DLD1 (cell line): ENCODE results near the gene ANK3.

Experiments
- in situ Hi-C: cut with HindIII; loops from 2 replicates; pipeline ENCODE4 v1.10.0; 2017; ENCODE audit warnings: low sequenced_read_pairs

Gene ANK3

GRCh38 chr10:60114765-60115586 lies 274.7 kb downstream of the ANK3 start:
- in situ Hi-C loops: loop anchor here (25.0 kb wide), 1 partner anchor 322 kb away; no protein-coding TSS in a partner anchor

DNA sequence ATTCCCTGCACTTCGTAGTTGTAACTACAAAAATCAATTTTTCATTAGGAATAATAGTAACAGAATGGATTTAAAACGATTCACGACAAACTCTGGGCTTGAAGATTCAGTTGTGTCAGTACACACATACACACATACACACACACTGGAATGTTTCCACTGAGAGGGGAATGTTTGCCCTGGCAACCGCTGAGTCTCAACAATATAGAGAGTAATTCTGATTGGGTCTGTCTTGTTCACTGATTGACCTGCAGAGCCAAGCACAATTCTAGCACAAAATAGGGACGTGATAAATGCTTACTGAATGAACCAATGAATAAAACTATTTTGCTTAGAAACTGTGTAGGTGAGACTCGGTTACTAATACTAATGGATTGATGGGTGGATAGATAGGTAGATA lies 278.9 kb downstream of the ANK3 start:
- in situ Hi-C loops: loop anchor here (25.0 kb wide), 1 partner anchor 327 kb away; no protein-coding TSS in a partner anchor

- in situ Hi-C loops: loop anchor here (25.0 kb wide), 1 partner anchor 330 kb away; no protein-coding TSS in a partner anchor
These were observed 282.2 kb downstream of the ANK3 start for GRCh38 chr10:60107308-60107976.

- in situ Hi-C loops: loop anchor here (25.0 kb wide), 1 partner anchor 332 kb away; no protein-coding TSS in a partner anchor
These were observed 284.4 kb downstream of the ANK3 start for GRCh38 chr10:60105295-60105695.

DNA sequence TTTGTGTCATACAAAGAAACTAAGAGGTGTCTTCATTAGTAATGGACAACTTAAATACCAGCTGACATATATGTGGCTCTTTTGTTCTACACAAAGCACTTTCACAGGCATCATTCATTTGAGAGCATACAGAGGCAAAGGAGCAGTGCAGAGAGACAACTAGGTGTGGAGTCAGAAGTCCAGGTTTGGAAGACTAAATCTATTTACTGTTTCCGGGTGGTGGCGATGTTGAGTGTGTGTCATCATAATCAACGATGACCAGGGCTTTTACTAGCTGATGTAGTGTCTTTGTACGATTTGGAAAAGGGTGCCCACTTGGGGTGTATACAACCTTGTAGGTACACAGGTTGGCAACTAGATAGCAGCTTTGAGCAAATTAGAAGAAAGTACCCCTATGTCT lies 287.9 kb downstream of the ANK3 start:
- in situ Hi-C loops: loop anchor here (25.0 kb wide), 1 partner anchor 335 kb away; no protein-coding TSS in a partner anchor

- in situ Hi-C loops: loop anchor here (25.0 kb wide), 1 partner anchor 337 kb away; no protein-coding TSS in a partner anchor
These were observed 289.5 kb downstream of the ANK3 start for GRCh38 chr10:60099998-60100747.

GRCh38 chr10:60098677-60099601 lies 290.7 kb downstream of the ANK3 start:
- in situ Hi-C loops: no loop called here

- in situ Hi-C loops: no loop called here
These were observed 292.7 kb downstream of the ANK3 start for GRCh38 chr10:60096761-60097513.

GRCh38 chr10:60093317-60093716 lies 296.4 kb downstream of the ANK3 start:
- in situ Hi-C loops: no loop called here

DNA sequence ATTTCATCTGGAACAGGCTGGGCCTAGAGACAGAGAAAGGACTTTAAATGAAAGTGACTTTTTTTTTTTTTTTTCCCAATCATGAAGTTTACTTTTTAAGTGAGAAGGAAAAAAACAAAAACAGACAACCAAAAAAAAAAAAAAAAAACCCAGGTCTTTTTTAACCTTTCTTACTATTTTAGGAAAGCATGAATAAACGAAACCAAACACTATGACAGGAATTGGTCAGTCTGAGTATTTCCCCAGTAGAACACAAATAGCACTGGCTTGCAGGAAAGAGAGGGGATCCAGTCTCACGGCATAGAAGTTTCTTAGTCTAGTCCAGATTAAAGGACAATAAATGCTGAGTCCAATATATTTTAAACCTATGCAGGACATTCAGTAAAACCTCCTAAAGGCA lies 302.8 kb downstream of the ANK3 start:
- in situ Hi-C loops: no loop called here

GRCh38 chr10:60086421-60086820 lies 303.3 kb downstream of the ANK3 start:
- in situ Hi-C loops: no loop called here

DNA sequence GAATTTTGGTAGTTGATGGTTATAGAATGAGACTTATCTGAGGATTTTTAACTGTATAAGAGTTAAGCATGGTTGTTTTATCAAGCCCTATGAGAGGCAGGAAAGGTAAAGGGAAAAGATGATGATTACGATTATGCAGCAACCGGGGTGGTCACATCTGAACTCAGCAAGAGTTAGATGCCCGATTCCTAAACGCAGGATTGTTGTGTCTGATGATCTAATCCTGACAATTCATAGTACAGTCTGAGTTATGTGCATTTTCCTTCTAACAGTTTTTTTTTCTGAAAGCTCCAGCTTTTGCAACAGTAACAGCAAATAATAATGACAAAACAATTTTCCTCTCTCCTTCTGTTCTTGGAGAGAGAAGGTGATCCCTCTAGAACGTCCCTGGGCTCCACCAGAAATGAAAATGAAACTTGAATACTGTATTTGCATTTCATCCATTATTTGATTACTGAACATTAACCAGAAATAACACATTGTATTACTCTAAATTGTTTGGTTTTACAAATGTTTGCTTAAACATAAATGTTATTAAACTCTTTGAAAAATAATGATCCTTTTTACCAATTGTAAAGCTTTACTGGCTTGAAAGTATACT lies 306.8 kb downstream of the ANK3 start:
- in situ Hi-C loops: no loop called here

DNA sequence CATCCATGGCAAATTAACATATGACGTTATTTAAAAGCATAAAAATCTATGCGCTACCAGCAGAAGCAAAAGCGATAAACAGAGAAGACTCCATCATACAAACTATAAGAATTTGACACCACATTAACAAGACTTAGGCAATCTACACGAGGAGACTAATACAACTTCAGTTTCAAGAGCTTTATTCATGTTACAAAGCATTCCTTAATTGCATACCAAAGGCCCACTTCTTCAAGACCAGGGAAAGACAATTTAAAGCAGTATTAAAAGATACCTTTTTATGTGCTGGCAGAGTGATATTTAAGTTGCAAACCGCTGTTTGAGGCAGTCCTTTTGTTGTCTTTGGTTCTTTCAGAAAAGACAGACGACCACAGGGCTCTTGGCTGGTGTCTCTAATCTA lies 307.3 kb downstream of the ANK3 start:
- in situ Hi-C loops: no loop called here

DNA sequence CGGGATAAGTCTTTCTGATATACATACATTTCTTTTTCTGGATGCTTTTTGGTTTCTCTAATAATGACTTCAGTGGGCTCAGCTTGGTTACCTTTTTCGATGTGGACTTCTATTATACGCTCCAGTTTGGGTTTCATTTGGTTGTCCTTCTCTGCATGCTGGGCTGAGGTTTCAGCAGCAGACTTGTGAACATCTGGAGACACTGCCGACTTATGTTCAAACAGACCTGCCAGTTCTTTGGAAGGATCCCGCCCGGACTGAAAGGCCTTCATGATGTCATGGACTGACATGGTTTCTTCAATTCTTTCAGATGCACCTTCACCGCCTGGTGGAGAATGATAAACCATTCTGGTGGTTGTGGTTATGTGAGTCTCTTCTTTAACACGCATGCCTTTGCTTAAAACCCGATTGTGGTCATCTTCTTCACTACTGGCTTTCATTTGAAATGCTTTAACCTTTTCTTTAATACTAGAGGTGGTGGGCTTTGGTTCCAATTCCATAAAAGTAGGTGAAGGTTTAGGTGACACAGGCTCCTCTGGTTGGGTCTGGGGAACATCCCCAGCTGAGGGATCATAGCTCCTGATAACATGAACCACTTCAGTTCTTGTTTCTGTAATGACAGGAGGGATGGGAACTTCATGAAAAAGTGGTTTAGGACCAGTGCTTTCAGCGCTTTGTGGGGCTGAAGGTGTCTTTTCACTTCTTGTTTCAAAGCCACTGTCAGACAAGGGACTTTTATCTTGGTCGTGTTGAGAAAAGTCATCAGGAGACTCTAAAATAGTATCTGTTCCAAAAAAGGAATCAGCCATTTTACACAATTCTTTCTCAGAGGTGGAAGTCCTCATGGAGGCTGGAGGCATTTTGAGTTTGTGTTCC lies 315.7 kb downstream of the ANK3 start:
- in situ Hi-C loops: no loop called here

DNA sequence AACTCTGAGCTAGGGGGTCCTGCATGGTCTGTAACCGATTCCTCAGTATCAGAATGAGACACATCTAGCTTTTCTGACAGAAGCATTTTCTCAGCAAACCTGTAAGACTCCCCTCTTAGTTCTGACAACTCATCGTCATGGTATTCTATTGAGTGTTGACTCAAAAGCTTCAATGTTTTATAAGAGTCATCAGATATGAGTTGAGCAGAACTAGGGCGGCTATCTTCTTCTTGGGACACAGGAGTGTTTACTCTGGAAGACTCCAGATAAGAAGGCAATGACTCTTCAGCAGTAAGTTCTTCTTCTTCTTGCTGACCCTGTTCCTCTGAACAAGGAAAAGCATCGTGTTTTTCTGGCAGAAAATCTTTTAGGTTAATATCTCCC lies 316.3 kb downstream of the ANK3 start:
- in situ Hi-C loops: no loop called here

DNA sequence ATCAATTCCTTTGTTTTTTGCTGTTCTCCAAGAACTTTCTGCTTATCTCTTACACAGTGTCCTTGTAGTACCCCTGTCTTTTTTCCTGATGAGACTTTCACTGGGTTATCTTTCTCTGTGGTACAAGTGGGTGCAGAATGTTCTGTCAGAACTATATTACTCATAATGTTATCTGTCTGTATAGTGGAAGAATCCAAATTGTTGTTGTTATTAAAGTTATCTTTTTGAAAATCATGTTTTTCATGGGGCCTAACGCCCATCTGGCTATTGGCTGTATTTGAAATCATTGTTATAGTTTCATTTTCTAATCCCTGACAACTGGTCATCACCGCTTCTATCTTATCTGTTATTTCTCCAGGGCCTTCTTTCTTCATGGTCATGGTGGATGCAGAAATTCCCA lies 320.4 kb downstream of the ANK3 start:
- in situ Hi-C loops: no loop called here

GRCh38 chr10:60050366-60050765 lies 339.3 kb downstream of the ANK3 start:
- in situ Hi-C loops: no loop called here

DNA sequence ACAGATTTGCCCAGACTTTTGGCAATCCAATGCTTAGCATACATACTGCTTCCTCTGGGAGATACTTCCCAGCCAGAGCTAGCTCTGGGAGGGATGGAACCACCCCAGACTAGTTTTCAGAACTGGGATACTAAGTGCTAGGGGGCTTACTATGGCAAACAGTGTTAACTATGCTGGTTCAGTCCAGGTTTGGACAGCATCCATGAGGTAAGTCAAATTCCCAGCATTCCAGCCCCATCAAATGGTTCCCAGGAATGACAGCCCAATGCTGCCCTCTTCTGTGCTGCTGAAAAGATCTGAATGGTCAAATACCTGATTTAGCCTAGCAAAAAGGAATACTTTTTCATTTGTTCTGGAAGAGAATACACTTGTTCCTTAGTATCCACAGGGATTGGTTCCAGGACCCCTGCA lies 341.6 kb downstream of the ANK3 start:
- in situ Hi-C loops: loop anchor here (25.0 kb wide), 1 partner anchor 436 kb away; no protein-coding TSS in a partner anchor
